CD14-positive monocyte (primary cell): Measurements from ENCODE around the gene RNF217. TPM values are rescaled to one million over a fixed set of nuclear protein-coding genes. Genes with fewer than 3 reads are reported as not detected.
A peak's percentile ranks its signal among the peaks of the same experiment; 100 is the strongest.

Experiments
- DNase-seq, 3 donors: peaks; one replicate each; pipeline ENCODE4 v3.0.0-alpha.2; 2011 to 2022
- H2AFZ ChIP-seq: 2 replicates; pipeline ENCODE4 v1.6.0; 2012; ENCODE audit warnings: mild to moderate bottlenecking, low read depth, low read length, inconsistent platforms; ENCODE audit not compliant: insufficient read depth, poor library complexity, severe bottlenecking
- H3K27ac ChIP-seq, 2 donors: 1 replicate in 1 of 2; 2 replicates in 1 of 2; pipeline ENCODE4 v1.5.1; 2012 to 2013; ENCODE audit warnings: low read length in 2 of 2, control low read depth in 1 of 2, inconsistent platforms in 1 of 2, low read depth in 1 of 2, mild to moderate bottlenecking in 1 of 2
- H3K27me3 ChIP-seq, 2 donors: one replicate each; pipeline versions ENCODE4 v1.6.0 to v1.6.1; 2011 to 2013; ENCODE audit warnings: low read length in 2 of 2; ENCODE audit not compliant: control insufficient read depth in 2 of 2, insufficient read depth in 2 of 2
- H3K36me3 ChIP-seq, 2 donors: replicated peaks in 1 of 2; 1 replicate in 1 of 2; 2 replicates in 1 of 2; pipeline versions ENCODE4 v1.5.1 to v1.6.1; 2012 to 2013; ENCODE audit warnings: low read length in 2 of 2, control low read depth in 1 of 2, inconsistent platforms in 1 of 2, mild to moderate bottlenecking in 1 of 2; ENCODE audit not compliant: insufficient read depth in 2 of 2, control insufficient read depth in 1 of 2
- H3K4me1 ChIP-seq, 2 donors: 1 replicate in 1 of 2; 2 replicates in 1 of 2; pipeline versions ENCODE4 v1.5.1 to v1.6.1; 2012 to 2013; ENCODE audit warnings: low read length in 2 of 2, control low read depth in 1 of 2, inconsistent platforms in 1 of 2, mild to moderate bottlenecking in 1 of 2, moderate library complexity in 1 of 2; ENCODE audit not compliant: insufficient read depth in 2 of 2, control insufficient read depth in 1 of 2
- H3K4me2 ChIP-seq: replicated peaks from 2 replicates; pipeline ENCODE3; 2012; ENCODE audit warnings: low read length, moderate library complexity, mild to moderate bottlenecking; ENCODE audit not compliant: poor library complexity, severe bottlenecking; ENCODE audit errors: extremely low read depth
- H3K4me3 ChIP-seq, 3 experiments: fragments of 200-600 bp in 1 of 3; sonication (generic) in 1 of 3; replicated peaks in 1 of 3; 1 replicate in 2 of 3; 2 replicates in 1 of 3; pipeline ENCODE4 v1.5.1; 2011 to 2013; ENCODE audit warnings: low read length in 3 of 3, mild to moderate bottlenecking in 3 of 3, control low read depth in 2 of 3, low read depth in 2 of 3, inconsistent platforms in 1 of 3, moderate library complexity in 1 of 3
- H3K79me2 ChIP-seq: 2 replicates; pipeline ENCODE4 v1.6.0; 2012; ENCODE audit warnings: mild to moderate bottlenecking, control low read depth, inconsistent platforms, low read length, moderate library complexity; ENCODE audit not compliant: insufficient read depth
- H3K9ac ChIP-seq: 2 replicates; pipeline ENCODE4 v1.6.0; 2017; ENCODE audit warnings: low read length, mild to moderate bottlenecking; ENCODE audit not compliant: insufficient read depth, poor library complexity, severe bottlenecking
- H3K9me3 ChIP-seq, 2 donors: replicated peaks in 1 of 2; 1 replicate in 1 of 2; 2 replicates in 1 of 2; pipeline versions ENCODE4 v1.5.1 to v1.6.1; 2012 to 2013; ENCODE audit warnings: low read length in 2 of 2, control low read depth in 1 of 2; ENCODE audit not compliant: control insufficient read depth in 1 of 2, insufficient read depth in 1 of 2
- H4K20me1 ChIP-seq: 2 replicates; pipeline ENCODE4 v1.6.0; 2012; ENCODE audit warnings: mild to moderate bottlenecking, low read length, control low read depth, moderate library complexity; ENCODE audit not compliant: insufficient read depth
- H3K27ac Mint-ChIP-seq, 7 donors: one replicate each; pipeline ENCODE4 v1.8.0; 2020; ENCODE audit warnings: mild to moderate bottlenecking in 7 of 7, mixed read lengths in 7 of 7, moderate library complexity in 6 of 7, inconsistent platforms in 2 of 7
- H3K27me3 Mint-ChIP-seq, 3 donors: one replicate each; pipeline ENCODE4 v1.8.0; 2021 to 2022; ENCODE audit warnings: low read depth in 3 of 3, mild to moderate bottlenecking in 3 of 3, mixed read lengths in 3 of 3, moderate library complexity in 3 of 3, inconsistent platforms in 1 of 3
- H3K36me3 Mint-ChIP-seq, 2 donors: one replicate each; pipeline ENCODE4 v1.8.0; 2020; ENCODE audit warnings: mixed read lengths in 2 of 2, inconsistent platforms in 1 of 2, mild to moderate bottlenecking in 1 of 2
- H3K4me1 Mint-ChIP-seq: one replicate; pipeline ENCODE4 v1.8.0; 2020; ENCODE audit warnings: mild to moderate bottlenecking, mixed read lengths
- H3K4me3 Mint-ChIP-seq, 2 donors: one replicate each; pipeline ENCODE4 v1.8.0; 2020; ENCODE audit warnings: mild to moderate bottlenecking in 2 of 2, mixed read lengths in 2 of 2, moderate library complexity in 1 of 2
- H3K9me3 Mint-ChIP-seq, 7 donors: one replicate each; pipeline ENCODE4 v1.8.0; 2020 to 2022; ENCODE audit warnings: mixed read lengths in 7 of 7, mild to moderate bottlenecking in 6 of 7, moderate library complexity in 6 of 7, inconsistent platforms in 2 of 7
- WGBS: methylation state at CpG from one replicate; pipeline ENCODE4 v1.1.5; 2013; ENCODE audit warnings: missing lambda C conversion rate; ENCODE audit not compliant: insufficient coverage; 5-methylcytosine and 5-hydroxymethylcytosine counted together
- intact Hi-C, 2 donors: fragments of 100-400 bp; cut with micrococcal nuclease; formaldehyde crosslinking; loops; one replicate each; pipeline versions ENCODE4 v1.15.0 to v1.15.1; 2023
- polyA plus RNA-seq, 3 donors: library from polyadenylated mRNA; depleted of rRNA in 1 of 3; unstranded in 2 of 3; stranded (reverse) in 1 of 3; fragments of 300-500 nt in 2 of 3; fragments of >200 nt in 1 of 3; fragmentation: Illumina TruSeq in 2 of 3; gene quantifications; 1 replicate in 2 of 3; 2 replicates in 1 of 3; pipeline ENCODE4 v1.2.3, GENCODE V29; 2012 to 2021
- TF ChIP-seq, protein P1 (sequence below): fragments of 200-600 bp; IDR thresholded peaks from one replicate; pipeline ENCODE4 v1.8.0; 2022; ENCODE audit warnings: antibody characterized with exemption, mild to moderate bottlenecking

Gene RNF217
- polyA plus RNA-seq, 3 donors: 2.2 to 11.6 (median 3.3) TPM

DNA sequence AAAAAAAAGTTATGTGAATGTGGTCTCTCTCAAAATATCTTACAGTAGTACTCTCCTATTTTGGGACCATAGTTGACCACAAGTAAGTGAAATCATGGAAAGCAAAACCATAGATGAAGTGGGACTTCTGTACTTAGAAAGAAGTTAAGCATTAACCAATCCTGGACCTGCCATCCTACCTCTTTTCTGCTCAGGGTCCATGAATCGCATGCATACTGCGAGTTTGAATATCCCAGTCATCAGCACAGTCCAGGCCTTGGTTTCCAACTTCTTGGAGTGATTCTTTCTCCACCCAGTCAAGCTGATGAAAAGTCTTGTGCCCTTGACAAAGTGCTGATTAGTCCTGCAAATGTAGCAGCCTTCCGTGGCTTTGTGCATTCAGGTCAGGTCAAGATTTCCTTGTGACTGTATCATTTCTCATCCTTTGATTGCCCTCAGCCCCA is 46.0 kb downstream of the RNF217 start:
- Mint-ChIP-seq H3K9me3 (peaks cover 0 to 5% (median 3%) of the 10 kb centered on the region in 7 donors), H3K27me3 (no peaks in the 10 kb centered on the region), H3K27ac (peak overlapping the region in 2 of 7 donors; percentile 48 to 69), H3K4me1 (peaks cover 43% of the 10 kb centered on the region), H3K4me3 (no peak overlapping the region), H3K36me3 (peaks cover 3 to 7% of the 10 kb centered on the region in 2 donors)
- Histone ChIP-seq H3K4me3 (no peak overlapping the region), H3K9me3 (no peaks in the 10 kb centered on the region), H3K79me2 (no peaks in the 10 kb centered on the region), H3K9ac (no peak overlapping the region), H3K4me2 (no peak overlapping the region), H3K27me3 (no peaks in the 10 kb centered on the region), H4K20me1 (no peaks in the 10 kb centered on the region), H3K27ac (no peak overlapping the region), H3K36me3 (no peaks in the 10 kb centered on the region), H3K4me1 (peaks cover 7 to 10% of the 10 kb centered on the region in 2 donors), H2AFZ (no peak overlapping the region)
- WGBS: 30% methylated on average over 3 of the region's 3 CpGs
- TF ChIP-seq, protein P1, sequence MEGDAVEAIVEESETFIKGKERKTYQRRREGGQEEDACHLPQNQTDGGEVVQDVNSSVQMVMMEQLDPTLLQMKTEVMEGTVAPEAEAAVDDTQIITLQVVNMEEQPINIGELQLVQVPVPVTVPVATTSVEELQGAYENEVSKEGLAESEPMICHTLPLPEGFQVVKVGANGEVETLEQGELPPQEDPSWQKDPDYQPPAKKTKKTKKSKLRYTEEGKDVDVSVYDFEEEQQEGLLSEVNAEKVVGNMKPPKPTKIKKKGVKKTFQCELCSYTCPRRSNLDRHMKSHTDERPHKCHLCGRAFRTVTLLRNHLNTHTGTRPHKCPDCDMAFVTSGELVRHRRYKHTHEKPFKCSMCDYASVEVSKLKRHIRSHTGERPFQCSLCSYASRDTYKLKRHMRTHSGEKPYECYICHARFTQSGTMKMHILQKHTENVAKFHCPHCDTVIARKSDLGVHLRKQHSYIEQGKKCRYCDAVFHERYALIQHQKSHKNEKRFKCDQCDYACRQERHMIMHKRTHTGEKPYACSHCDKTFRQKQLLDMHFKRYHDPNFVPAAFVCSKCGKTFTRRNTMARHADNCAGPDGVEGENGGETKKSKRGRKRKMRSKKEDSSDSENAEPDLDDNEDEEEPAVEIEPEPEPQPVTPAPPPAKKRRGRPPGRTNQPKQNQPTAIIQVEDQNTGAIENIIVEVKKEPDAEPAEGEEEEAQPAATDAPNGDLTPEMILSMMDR: no peak
- DNase-seq: no peak
- intact Hi-C loops: no loop called here

DNA sequence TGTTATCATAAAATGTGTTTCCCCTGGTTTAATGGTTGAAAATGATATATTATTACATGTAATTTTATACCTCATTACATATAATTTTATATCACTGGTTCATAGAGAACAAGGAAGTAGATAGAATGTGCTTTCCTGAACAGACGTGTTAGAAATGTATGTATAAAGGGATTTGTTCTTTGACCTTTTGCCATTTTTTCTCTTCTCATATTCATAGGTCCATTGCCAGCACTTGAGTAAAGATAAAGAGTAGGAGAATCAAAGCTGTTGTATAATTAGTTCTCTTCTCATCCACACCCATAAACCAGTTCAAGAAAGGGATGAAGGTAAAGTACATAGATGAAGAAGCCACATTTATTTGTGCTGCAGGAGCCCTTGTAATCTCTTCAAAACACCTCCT is 46.7 kb downstream of the RNF217 start:
- TF ChIP-seq, protein P1: no peak
- H3K27ac ChIP-seq: no peak overlapping the region
- no peaks in the 10 kb centered on the region for H3K79me2 ChIP-seq
- peaks cover 7 to 10% of the 10 kb centered on the region in 2 donors for H3K4me1 ChIP-seq
- H3K4me3 ChIP-seq: no peak overlapping the region
- H4K20me1 ChIP-seq: no peaks in the 10 kb centered on the region
- H3K9ac ChIP-seq: no peak overlapping the region
- H3K36me3 Mint-ChIP-seq: peaks cover 3 to 7% of the 10 kb centered on the region in 2 donors
- H3K9me3 ChIP-seq: no peaks in the 10 kb centered on the region
- no peak overlapping the region for H3K4me3 Mint-ChIP-seq
- peaks cover 45% of the 10 kb centered on the region for H3K4me1 Mint-ChIP-seq
- H2AFZ ChIP-seq: no peak overlapping the region
- H3K27ac Mint-ChIP-seq: no peak overlapping the region
- peaks cover 0 to 5% (median 3%) of the 10 kb centered on the region in 7 donors for H3K9me3 Mint-ChIP-seq
- no CpG with 5 or more reads among the region's 1 CpG for WGBS
- H3K27me3 Mint-ChIP-seq: no peaks in the 10 kb centered on the region
- H3K36me3 ChIP-seq: no peaks in the 10 kb centered on the region
- no peak overlapping the region for H3K4me2 ChIP-seq
- no peaks in the 10 kb centered on the region for H3K27me3 ChIP-seq
- no peak for DNase-seq
- intact Hi-C loops: no loop called here
